ENCODE results near the gene DOK5.

GRCh38 chr20:54548849-54549248, 73.5 kb downstream of the DOK5 start:
- TF ChIP-seq, protein P1, sequence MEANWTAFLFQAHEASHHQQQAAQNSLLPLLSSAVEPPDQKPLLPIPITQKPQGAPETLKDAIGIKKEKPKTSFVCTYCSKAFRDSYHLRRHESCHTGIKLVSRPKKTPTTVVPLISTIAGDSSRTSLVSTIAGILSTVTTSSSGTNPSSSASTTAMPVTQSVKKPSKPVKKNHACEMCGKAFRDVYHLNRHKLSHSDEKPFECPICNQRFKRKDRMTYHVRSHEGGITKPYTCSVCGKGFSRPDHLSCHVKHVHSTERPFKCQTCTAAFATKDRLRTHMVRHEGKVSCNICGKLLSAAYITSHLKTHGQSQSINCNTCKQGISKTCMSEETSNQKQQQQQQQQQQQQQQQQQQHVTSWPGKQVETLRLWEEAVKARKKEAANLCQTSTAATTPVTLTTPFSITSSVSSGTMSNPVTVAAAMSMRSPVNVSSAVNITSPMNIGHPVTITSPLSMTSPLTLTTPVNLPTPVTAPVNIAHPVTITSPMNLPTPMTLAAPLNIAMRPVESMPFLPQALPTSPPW (CRISPR knock-in tag; IDR thresholded peaks at IDR 0.05) = no peak
- TF ChIP-seq ATF4 (CRISPR knock-in tag; IDR thresholded peaks at IDR 0.05) = no peak
- TF ChIP-seq, protein P2, sequence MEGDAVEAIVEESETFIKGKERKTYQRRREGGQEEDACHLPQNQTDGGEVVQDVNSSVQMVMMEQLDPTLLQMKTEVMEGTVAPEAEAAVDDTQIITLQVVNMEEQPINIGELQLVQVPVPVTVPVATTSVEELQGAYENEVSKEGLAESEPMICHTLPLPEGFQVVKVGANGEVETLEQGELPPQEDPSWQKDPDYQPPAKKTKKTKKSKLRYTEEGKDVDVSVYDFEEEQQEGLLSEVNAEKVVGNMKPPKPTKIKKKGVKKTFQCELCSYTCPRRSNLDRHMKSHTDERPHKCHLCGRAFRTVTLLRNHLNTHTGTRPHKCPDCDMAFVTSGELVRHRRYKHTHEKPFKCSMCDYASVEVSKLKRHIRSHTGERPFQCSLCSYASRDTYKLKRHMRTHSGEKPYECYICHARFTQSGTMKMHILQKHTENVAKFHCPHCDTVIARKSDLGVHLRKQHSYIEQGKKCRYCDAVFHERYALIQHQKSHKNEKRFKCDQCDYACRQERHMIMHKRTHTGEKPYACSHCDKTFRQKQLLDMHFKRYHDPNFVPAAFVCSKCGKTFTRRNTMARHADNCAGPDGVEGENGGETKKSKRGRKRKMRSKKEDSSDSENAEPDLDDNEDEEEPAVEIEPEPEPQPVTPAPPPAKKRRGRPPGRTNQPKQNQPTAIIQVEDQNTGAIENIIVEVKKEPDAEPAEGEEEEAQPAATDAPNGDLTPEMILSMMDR (IDR thresholded peaks at IDR 0.05 in 2 of 3, conservative IDR thresholded peaks at IDR 0.05 in 1 of 3; ENCODE audit: insufficient read depth in 2 of 3, low read depth in 1 of 3, low read length in 3 of 3) = no peak
- no peak for TF ChIP-seq PML (IDR thresholded peaks at IDR 0.05; ENCODE audit: low read length)
- no peak for TF ChIP-seq POLR2H (tag; IDR thresholded peaks at IDR 0.05; ENCODE audit: low read depth)
- no peak for TF ChIP-seq ZNF282 (CRISPR knock-in tag; IDR thresholded peaks at IDR 0.05)
- TF ChIP-seq POLR2A (conservative IDR thresholded peaks at IDR 0.05) = no peak
- TF ChIP-seq CBFA2T3 (IDR thresholded peaks at IDR 0.05) = no peak
- TF ChIP-seq ZFP36 (IDR thresholded peaks at IDR 0.05; ENCODE audit: low read depth, low read length, partially characterized antibody) = no peak
- TF ChIP-seq ZNF146 (CRISPR knock-in tag; IDR thresholded peaks at IDR 0.05; ENCODE audit: unreplicated experiment) = no peak
- TF ChIP-seq SMAD3 (CRISPR knock-in tag; conservative IDR thresholded peaks at IDR 0.05) = no peak
- no peak for TF ChIP-seq MTA2 (IDR thresholded peaks at IDR 0.05; ENCODE audit: low read depth)
- no peak for TF ChIP-seq RBM17 (IDR thresholded peaks at IDR 0.05; ENCODE audit: borderline replicate concordance, low read depth, low read length)
- no peak for TF ChIP-seq WHSC1 (IDR thresholded peaks at IDR 0.05; ENCODE audit: low read length)

All from K562 (cell line).